ENCODE results near the gene ZNF337.

DNA sequence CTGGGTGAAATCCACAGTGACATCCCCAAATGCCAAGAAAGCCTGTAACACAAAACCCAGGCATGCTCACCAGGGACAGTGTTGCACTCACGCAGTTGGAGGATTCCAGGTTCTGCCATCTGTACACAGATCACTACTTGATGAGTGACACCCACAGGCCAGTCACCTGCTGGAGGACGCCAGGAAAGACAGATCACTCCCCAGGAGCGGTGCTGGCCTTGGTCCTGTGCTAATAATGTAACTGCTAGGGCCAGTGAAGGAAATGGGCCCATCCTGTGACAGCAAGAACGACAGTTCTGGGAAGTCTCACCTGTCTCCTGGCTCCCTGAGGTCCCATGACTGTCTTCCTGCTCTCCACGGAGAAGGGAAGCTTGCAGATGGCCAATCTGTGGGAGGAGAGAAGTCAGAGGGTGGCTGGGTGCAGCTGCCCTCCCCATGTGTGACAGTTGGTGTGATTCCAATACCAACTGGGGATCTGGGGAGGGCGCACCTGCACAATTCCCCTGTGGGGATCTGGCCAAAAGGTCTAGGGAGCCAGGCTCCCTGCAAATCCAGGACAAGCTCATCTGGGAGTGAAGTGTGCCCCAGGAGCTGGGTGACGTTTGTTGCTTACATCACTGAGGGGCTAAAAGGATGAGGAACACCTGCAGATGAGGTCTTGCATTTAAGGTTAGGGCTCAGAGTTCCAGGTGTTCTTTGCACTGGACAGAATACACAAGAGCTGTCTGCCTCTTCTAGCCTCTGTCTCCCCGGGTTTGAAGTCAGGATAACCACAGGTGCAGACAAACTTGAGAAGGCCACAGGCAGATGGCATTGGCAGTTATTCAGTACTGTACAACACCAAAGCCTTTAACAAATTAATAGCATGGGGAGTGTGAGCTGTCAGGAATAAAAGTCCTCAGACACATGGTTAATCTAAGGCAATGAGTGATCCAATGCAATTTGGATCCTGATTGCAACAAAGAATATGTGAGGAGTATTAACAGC lies 10.3 kb downstream of the ZNF337 start:
- TF ChIP-seq, protein P1, sequence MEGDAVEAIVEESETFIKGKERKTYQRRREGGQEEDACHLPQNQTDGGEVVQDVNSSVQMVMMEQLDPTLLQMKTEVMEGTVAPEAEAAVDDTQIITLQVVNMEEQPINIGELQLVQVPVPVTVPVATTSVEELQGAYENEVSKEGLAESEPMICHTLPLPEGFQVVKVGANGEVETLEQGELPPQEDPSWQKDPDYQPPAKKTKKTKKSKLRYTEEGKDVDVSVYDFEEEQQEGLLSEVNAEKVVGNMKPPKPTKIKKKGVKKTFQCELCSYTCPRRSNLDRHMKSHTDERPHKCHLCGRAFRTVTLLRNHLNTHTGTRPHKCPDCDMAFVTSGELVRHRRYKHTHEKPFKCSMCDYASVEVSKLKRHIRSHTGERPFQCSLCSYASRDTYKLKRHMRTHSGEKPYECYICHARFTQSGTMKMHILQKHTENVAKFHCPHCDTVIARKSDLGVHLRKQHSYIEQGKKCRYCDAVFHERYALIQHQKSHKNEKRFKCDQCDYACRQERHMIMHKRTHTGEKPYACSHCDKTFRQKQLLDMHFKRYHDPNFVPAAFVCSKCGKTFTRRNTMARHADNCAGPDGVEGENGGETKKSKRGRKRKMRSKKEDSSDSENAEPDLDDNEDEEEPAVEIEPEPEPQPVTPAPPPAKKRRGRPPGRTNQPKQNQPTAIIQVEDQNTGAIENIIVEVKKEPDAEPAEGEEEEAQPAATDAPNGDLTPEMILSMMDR (IDR thresholded peaks at IDR 0.05), result no peak
- TF ChIP-seq EP300 (IDR thresholded peaks at IDR 0.05), result no peak

All from tibial nerve (tissue), 4 donors.